ENCODE data around the gene HYLS1.

The HYLS1 gene

DNA sequence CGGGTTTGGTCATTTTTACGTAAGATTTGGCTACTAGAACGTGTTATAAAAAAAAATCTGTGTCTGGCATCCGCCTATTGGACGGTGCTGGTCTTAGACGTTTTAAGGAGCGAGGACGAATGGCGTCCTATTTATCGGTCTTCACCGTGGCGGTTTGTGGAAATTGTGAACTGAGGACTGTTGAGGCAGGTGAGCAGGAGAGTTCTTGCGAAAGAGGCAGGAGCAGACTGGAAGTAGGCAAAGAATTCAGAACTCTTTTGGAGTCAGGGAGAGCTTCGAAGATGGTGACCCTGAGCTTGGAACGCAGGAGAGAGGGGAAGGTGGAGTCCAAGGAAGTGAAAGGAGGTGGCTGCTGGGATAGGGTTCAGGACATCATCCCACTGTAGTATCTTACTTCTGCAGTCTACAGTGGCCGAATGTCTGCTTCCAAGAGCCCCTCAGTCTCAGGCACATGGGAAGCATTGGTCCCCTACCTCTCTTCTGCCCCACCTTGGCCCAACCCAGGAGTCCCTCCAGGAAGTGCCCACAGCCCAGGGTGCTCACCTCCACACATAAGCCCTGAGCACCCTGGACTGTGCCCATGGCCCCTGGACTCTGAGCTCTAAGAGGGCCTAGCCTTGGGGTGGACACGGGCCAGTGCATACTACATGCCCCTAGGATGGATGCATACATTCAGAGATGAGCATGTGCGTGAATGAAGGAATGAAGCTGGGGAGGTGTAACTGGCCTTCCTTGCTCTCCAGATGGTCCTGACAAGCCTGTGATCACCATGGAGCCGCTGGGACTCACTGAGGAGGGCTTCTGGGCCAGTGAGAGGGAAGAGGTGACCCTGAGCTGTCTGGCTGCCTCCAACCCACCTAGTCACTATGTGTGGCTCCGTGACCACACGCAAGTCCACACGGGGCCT, 62.1 kb downstream of the HYLS1 start:
- H3K4me3 ChIP-seq (replicated peaks; ENCODE audit: low read depth, low read length): no peak overlapping the region
- TF ChIP-seq, protein P1, sequence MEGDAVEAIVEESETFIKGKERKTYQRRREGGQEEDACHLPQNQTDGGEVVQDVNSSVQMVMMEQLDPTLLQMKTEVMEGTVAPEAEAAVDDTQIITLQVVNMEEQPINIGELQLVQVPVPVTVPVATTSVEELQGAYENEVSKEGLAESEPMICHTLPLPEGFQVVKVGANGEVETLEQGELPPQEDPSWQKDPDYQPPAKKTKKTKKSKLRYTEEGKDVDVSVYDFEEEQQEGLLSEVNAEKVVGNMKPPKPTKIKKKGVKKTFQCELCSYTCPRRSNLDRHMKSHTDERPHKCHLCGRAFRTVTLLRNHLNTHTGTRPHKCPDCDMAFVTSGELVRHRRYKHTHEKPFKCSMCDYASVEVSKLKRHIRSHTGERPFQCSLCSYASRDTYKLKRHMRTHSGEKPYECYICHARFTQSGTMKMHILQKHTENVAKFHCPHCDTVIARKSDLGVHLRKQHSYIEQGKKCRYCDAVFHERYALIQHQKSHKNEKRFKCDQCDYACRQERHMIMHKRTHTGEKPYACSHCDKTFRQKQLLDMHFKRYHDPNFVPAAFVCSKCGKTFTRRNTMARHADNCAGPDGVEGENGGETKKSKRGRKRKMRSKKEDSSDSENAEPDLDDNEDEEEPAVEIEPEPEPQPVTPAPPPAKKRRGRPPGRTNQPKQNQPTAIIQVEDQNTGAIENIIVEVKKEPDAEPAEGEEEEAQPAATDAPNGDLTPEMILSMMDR (IDR thresholded peaks at IDR 0.05; ENCODE audit: low read length, missing control alignments): no peak
- no peak for DNase-seq (ENCODE audit: low read depth)

DNA sequence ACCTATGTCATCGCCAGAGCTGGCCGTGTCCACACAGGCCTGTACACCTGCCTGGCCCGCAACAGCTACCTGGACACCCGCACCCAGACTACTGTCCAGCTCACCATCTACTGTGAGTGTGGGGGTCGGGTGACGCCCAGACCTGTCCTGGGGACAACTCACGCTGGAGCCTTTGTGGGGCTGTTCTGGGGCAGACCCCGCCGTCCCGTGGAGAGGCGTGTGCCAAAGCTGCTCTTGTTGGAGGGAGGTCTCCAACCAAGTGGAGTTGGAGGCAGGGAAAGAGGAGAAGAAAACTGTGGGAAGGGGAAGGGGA, 62.7 kb downstream of the HYLS1 start:
- H3K4me3 ChIP-seq (replicated peaks; ENCODE audit: low read depth, low read length): no peak overlapping the region
- no peak for DNase-seq (ENCODE audit: low read depth)
- TF ChIP-seq, protein P1 (IDR thresholded peaks at IDR 0.05; ENCODE audit: low read length, missing control alignments): no peak
